OCI-LY1 (cell line): Measurements from ENCODE around the gene TSPOAP1.

Experiments
- CTCF ChIP-seq: fragments of 200-600 bp; sonication (generic), shearing (Covaris generic); IDR thresholded peaks from 2 replicates; pipeline ENCODE4 v1.5.1; 2017; ENCODE audit warnings: mild to moderate bottlenecking, antibody characterized with exemption, low read length, moderate library complexity, mixed read lengths
- EZH2 ChIP-seq: fragments of 200-600 bp; sonication (generic), shearing (Covaris generic); IDR thresholded peaks from 2 replicates; pipeline ENCODE4 v1.8.0; 2017; ENCODE audit warnings: borderline replicate concordance, mixed run types, mild to moderate bottlenecking, antibody characterized with exemption, low read length, moderate library complexity, mixed read lengths

- no peak for TF ChIP-seq CTCF
- TF ChIP-seq EZH2, result no peak
Observed at GRCh38 chr17:58318627-58319172, 9.9 kb downstream of the TSPOAP1 start.
